HepG2 (cell line): ENCODE results near the gene GDPD5. TPM values are rescaled to one million over a fixed set of nuclear protein-coding genes. Genes with fewer than 3 reads are reported as not detected.

ENCODE experiments used
- CCDC6 ChIP-seq: sonication (generic); formaldehyde crosslinking; IDR thresholded peaks from 2 replicates; pipeline ENCODE4 v1.8.1; 2022; ENCODE audit warnings: mild to moderate bottlenecking, missing genetic modification reagents, moderate library complexity
- DR1 ChIP-seq: sonication (generic); formaldehyde crosslinking; IDR thresholded peaks from 2 replicates; pipeline ENCODE4 v1.8.0; 2021; ENCODE audit warnings: mild to moderate bottlenecking, missing genetic modification reagents, inconsistent platforms
- EED ChIP-seq: sonication (generic); formaldehyde crosslinking; IDR thresholded peaks from 2 replicates; pipeline ENCODE4 v1.5.0; 2020; ENCODE audit warnings: mild to moderate bottlenecking, missing genetic modification reagents
- JDP2 ChIP-seq: sonication (generic); formaldehyde crosslinking; IDR thresholded peaks from 2 replicates; pipeline ENCODE4 v1.8.1; 2022; ENCODE audit warnings: missing genetic modification reagents, borderline replicate concordance
- LBX2 ChIP-seq: sonication (generic); formaldehyde crosslinking; IDR thresholded peaks from 2 replicates; pipeline ENCODE4 v1.5.0; 2020; ENCODE audit warnings: missing genetic modification reagents, mild to moderate bottlenecking, borderline replicate concordance
- MED1 ChIP-seq: sonication (generic); formaldehyde crosslinking; IDR thresholded peaks from 2 replicates; pipeline ENCODE4 v1.4.0; 2020; ENCODE audit warnings: missing genetic modification reagents
- NFYB ChIP-seq: sonication (generic); formaldehyde crosslinking; IDR thresholded peaks from 2 replicates; pipeline ENCODE4 v1.4.0; 2020; ENCODE audit warnings: missing genetic modification reagents
- NFYC ChIP-seq: IDR thresholded peaks from 2 replicates; pipeline ENCODE4 v1.6.1; 2016; ENCODE audit warnings: missing genetic modification reagents, missing compliant biosample characterization
- POGZ ChIP-seq: sonication (generic); formaldehyde crosslinking; IDR thresholded peaks from 2 replicates; pipeline ENCODE4 v1.4.0; 2020; ENCODE audit warnings: mild to moderate bottlenecking, missing genetic modification reagents
- RXRA ChIP-seq: sonication (generic); formaldehyde crosslinking; IDR thresholded peaks from 2 replicates; pipeline ENCODE4 v1.5.1; 2020; ENCODE audit warnings: missing genetic modification reagents
- SALL1 ChIP-seq: sonication (generic); formaldehyde crosslinking; IDR thresholded peaks from 2 replicates; pipeline ENCODE4 v1.8.0; 2022; ENCODE audit warnings: mild to moderate bottlenecking, missing genetic modification reagents
- TCF12 ChIP-seq, 2 experiments: fragments of 450-650 bp in 1 of 2; sonication (generic) in 1 of 2; formaldehyde crosslinking in 1 of 2; IDR thresholded peaks; 2 replicates each; pipeline versions ENCODE4 v1.6.1 to v1.8.0; 2017 to 2022; ENCODE audit warnings: antibody characterized with exemption in 1 of 2, mild to moderate bottlenecking in 1 of 2, missing genetic modification reagents in 1 of 2, moderate library complexity in 1 of 2
- ZFX ChIP-seq: sonication (generic); formaldehyde crosslinking; IDR thresholded peaks from 2 replicates; pipeline ENCODE4 v1.4.0; 2020; ENCODE audit warnings: mild to moderate bottlenecking, low read depth, missing genetic modification reagents, moderate library complexity
- ZIK1 ChIP-seq: sonication (generic); formaldehyde crosslinking; IDR thresholded peaks from 2 replicates; pipeline ENCODE4 v1.5.0; 2020; ENCODE audit warnings: mild to moderate bottlenecking, low read depth, missing genetic modification reagents, borderline replicate concordance
- ZNF446 ChIP-seq: sonication (generic); formaldehyde crosslinking; IDR thresholded peaks from 2 replicates; pipeline ENCODE4 v1.5.0; 2020; ENCODE audit warnings: mild to moderate bottlenecking, missing genetic modification reagents
- ZNF574 ChIP-seq: sonication (generic); formaldehyde crosslinking; IDR thresholded peaks from 2 replicates; pipeline ENCODE4 v1.4.0; 2020; ENCODE audit warnings: missing genetic modification reagents
- polyA plus RNA-seq, 8 experiments: library from polyadenylated mRNA; depleted of rRNA in 3 of 8; stranded (reverse) in 7 of 8; unstranded in 1 of 8; fragments of >200 nt; fragmentation: Illumina TruSeq in 4 of 8; extraction: Trizol in 4 of 8; gene quantifications; 2 replicates each; pipeline versions ENCODE4 v1.2.1 to v1.2.3, GENCODE V29; 2011 to 2016; ENCODE audit warnings: low read depth in 4 of 8, missing spikeins in 1 of 8, mixed read lengths in 1 of 8; ENCODE audit not compliant: insufficient read depth in 1 of 8
- total RNA-seq, 5 experiments: library from RNA; depleted of rRNA; stranded (reverse); fragments of >200 nt; fragmentation: Illumina TruSeq; extraction: Trizol; gene quantifications; 2 replicates each; pipeline ENCODE4 v1.2.3, GENCODE V29; 2016; ENCODE audit warnings: low read depth in 1 of 5
- TF ChIP-seq, protein P1 (sequence below): sonication (generic); formaldehyde crosslinking; IDR thresholded peaks from 2 replicates; pipeline ENCODE4 v1.5.1; 2020; ENCODE audit warnings: mild to moderate bottlenecking, missing genetic modification reagents, moderate library complexity
- TF ChIP-seq, protein P2 (sequence below): sonication (generic); formaldehyde crosslinking; IDR thresholded peaks from 2 replicates; pipeline ENCODE4 v1.4.0; 2020; ENCODE audit warnings: missing genetic modification reagents

GDPD5 gene
- total and polyA plus RNA-seq, 2 of the 13 experiments (the other 11 are each of a cell fraction or from before 2014, with no cell fraction given) = 55.0 to 67.5 TPM

GRCh38 chr11:75525433-75526191 lies at the start of gene GDPD5 (continued):
- TF ChIP-seq, protein P1, sequence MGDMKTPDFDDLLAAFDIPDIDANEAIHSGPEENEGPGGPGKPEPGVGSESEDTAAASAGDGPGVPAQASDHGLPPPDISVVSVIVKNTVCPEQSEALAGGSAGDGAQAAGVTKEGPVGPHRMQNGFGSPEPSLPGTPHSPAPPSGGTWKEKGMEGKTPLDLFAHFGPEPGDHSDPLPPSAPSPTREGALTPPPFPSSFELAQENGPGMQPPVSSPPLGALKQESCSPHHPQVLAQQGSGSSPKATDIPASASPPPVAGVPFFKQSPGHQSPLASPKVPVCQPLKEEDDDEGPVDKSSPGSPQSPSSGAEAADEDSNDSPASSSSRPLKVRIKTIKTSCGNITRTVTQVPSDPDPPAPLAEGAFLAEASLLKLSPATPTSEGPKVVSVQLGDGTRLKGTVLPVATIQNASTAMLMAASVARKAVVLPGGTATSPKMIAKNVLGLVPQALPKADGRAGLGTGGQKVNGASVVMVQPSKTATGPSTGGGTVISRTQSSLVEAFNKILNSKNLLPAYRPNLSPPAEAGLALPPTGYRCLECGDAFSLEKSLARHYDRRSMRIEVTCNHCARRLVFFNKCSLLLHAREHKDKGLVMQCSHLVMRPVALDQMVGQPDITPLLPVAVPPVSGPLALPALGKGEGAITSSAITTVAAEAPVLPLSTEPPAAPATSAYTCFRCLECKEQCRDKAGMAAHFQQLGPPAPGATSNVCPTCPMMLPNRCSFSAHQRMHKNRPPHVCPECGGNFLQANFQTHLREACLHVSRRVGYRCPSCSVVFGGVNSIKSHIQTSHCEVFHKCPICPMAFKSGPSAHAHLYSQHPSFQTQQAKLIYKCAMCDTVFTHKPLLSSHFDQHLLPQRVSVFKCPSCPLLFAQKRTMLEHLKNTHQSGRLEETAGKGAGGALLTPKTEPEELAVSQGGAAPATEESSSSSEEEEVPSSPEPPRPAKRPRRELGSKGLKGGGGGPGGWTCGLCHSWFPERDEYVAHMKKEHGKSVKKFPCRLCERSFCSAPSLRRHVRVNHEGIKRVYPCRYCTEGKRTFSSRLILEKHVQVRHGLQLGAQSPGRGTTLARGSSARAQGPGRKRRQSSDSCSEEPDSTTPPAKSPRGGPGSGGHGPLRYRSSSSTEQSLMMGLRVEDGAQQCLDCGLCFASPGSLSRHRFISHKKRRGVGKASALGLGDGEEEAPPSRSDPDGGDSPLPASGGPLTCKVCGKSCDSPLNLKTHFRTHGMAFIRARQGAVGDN (CRISPR knock-in tag) = peak; percentile 57
- no peak for TF ChIP-seq TCF12 (IDR thresholded peaks at IDR 0.05)
- 0 out of 2 replicates have a peak, but pooled peaks have one; percentile 29 for TF ChIP-seq TCF12 (CRISPR knock-in tag; IDR thresholded peaks at IDR 0.05)
- peak; percentile 67 for TF ChIP-seq NFYC (CRISPR knock-in tag)
- TF ChIP-seq NFYB = peak; percentile 67
- 0 out of 2 replicates have a peak, but pooled peaks have one; percentile 11 for TF ChIP-seq CCDC6 (CRISPR knock-in tag)
- peak; percentile 9; the same call in 1 of the 2 replicates for TF ChIP-seq SALL1 (CRISPR knock-in tag)
- TF ChIP-seq, protein P2, sequence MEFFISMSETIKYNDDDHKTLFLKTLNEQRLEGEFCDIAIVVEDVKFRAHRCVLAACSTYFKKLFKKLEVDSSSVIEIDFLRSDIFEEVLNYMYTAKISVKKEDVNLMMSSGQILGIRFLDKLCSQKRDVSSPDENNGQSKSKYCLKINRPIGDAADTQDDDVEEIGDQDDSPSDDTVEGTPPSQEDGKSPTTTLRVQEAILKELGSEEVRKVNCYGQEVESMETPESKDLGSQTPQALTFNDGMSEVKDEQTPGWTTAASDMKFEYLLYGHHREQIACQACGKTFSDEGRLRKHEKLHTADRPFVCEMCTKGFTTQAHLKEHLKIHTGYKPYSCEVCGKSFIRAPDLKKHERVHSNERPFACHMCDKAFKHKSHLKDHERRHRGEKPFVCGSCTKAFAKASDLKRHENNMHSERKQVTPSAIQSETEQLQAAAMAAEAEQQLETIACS = no peak
- TF ChIP-seq DR1 (CRISPR knock-in tag) = no peak
- TF ChIP-seq ZNF574 (CRISPR knock-in tag) = peak; percentile 16; the same call in 1 of the 2 replicates
- no peak for TF ChIP-seq JDP2 (CRISPR knock-in tag)
- TF ChIP-seq ZNF446 (CRISPR knock-in tag) = 0 out of 2 replicates have a peak, but pooled peaks have one; percentile 17
- peak; percentile 30; the same call in 1 of the 2 replicates for TF ChIP-seq POGZ (CRISPR knock-in tag)
- 0 out of 2 replicates have a peak, but pooled peaks have one; percentile 30 for TF ChIP-seq LBX2
- TF ChIP-seq ZIK1 (CRISPR knock-in tag) = 0 out of 2 replicates have a peak, but pooled peaks have one; percentile 21
- 0 out of 2 replicates have a peak, but pooled peaks have one; percentile 26 for TF ChIP-seq MED1 (CRISPR knock-in tag)
- TF ChIP-seq RXRA = peak; percentile 22; the same call in 1 of the 2 replicates
- peak; percentile 78; the same call in 1 of the 2 replicates for TF ChIP-seq EED
- TF ChIP-seq ZFX = peak; percentile 26; the same call in 1 of the 2 replicates
